HepG2 (cell line): ENCODE measurements around the gene CPAMD8. TPM values are rescaled to one million over a fixed set of nuclear protein-coding genes. Genes with fewer than 3 reads are reported as not detected.

Source experiments
- ATAC-seq: fragments of 200-7000 bp; cut with Tn5 transposase; 3 replicates; pipeline ENCODE4 v1.9.1; 2020; ENCODE audit warnings: mild to moderate bottlenecking, moderate library complexity
- BruUV-seq: library from RNA; stranded (reverse); fragments of 400-500 nt; replicated peaks from 2 replicates; lab custom pipeline; 2021; lab: Mats Ljungman, UMichigan
- CTCF ChIA-PET: fragments of 300-600 bp; formaldehyde crosslinking; extraction: SDS; loops from one replicate; lab custom pipeline; 2021; ENCODE audit warnings: low total read pairs, inconsistent platforms, low intra/inter-chr PET ratio; lab: Yijun Ruan, JAX
- POLR2A ChIA-PET: fragments of 350-600 bp; sonication (Branson Sonifier 250); formaldehyde crosslinking; loops from one replicate; lab custom pipeline; 2020; ENCODE audit warnings: antibody characterized with exemption, inconsistent platforms; lab: Yijun Ruan, JAX
- DNase-seq: peaks from one replicate; pipeline ENCODE4 v3.0.0-alpha.2; 2015; ENCODE audit warnings: low spot score
- FAIRE-seq: peaks from 3 replicates; lab custom pipeline; 2011; peaks lifted over from hg19 to GRCh38; lab: Jason Lieb, UNC
- H2AFZ ChIP-seq: one replicate; pipeline ENCODE4 v1.6.1; 2011; ENCODE audit warnings: low read length, inconsistent platforms
- H3K27ac ChIP-seq: fragments of 300-600 bp; 3 replicates; pipeline ENCODE4 v1.8.0; 2011; ENCODE audit warnings: mixed run types, mild to moderate bottlenecking, mixed read lengths, low read length, inconsistent platforms; ENCODE audit not compliant: insufficient read depth; ENCODE audit errors: extremely low read length
- H3K27me3 ChIP-seq, 2 experiments: fragments of 200-600 bp in 1 of 2; 2 replicates in 1 of 2; 3 replicates in 1 of 2; pipeline versions ENCODE4 v1.6.0 to v1.8.0; 2011; ENCODE audit warnings: low read length in 2 of 2, mild to moderate bottlenecking in 2 of 2, moderate library complexity in 2 of 2, inconsistent platforms in 1 of 2; ENCODE audit not compliant: insufficient read depth in 2 of 2, control insufficient read depth in 1 of 2
- H3K36me3 ChIP-seq, 2 experiments: fragments of 200-600 bp in 1 of 2; replicated peaks in 1 of 2; 2 replicates in 1 of 2; 3 replicates in 1 of 2; pipeline versions ENCODE4 v1.5.1 to v1.8.0; 2011; ENCODE audit warnings: low read length in 2 of 2, inconsistent platforms in 1 of 2; ENCODE audit not compliant: insufficient read depth in 2 of 2, control insufficient read depth in 1 of 2
- H3K4me1 ChIP-seq: 2 replicates; pipeline ENCODE4 v1.5.1; 2012; ENCODE audit warnings: low read length, inconsistent platforms; ENCODE audit not compliant: insufficient read depth
- H3K4me2 ChIP-seq: 2 replicates; pipeline ENCODE4 v1.6.0; 2011; ENCODE audit warnings: low read depth, low read length, inconsistent platforms
- H3K4me3 ChIP-seq, 3 experiments: fragments of 200-600 bp in 1 of 3; sonication (generic), shearing (Covaris generic) in 1 of 3; replicated peaks in 1 of 3; 2 replicates each; pipeline ENCODE4 v1.5.1; 2011 to 2016; ENCODE audit warnings: low read length in 3 of 3, inconsistent platforms in 2 of 3, low read depth in 2 of 3, mild to moderate bottlenecking in 2 of 3, control low read depth in 1 of 3, mixed read lengths in 1 of 3; ENCODE audit not compliant: insufficient read depth in 1 of 3
- H3K79me2 ChIP-seq: one replicate; pipeline ENCODE4 v1.6.1; 2011; ENCODE audit warnings: low read length, inconsistent platforms; ENCODE audit not compliant: insufficient read depth
- H3K9ac ChIP-seq: 2 replicates; pipeline ENCODE4 v1.6.0; 2011; ENCODE audit warnings: mild to moderate bottlenecking, low read depth, low read length, inconsistent platforms; ENCODE audit not compliant: insufficient read depth
- H3K9me3 ChIP-seq: 2 replicates; pipeline ENCODE4 v1.5.1; 2012; ENCODE audit warnings: mild to moderate bottlenecking, low read length
- H4K20me1 ChIP-seq: 2 replicates; pipeline ENCODE4 v1.6.0; 2011; ENCODE audit warnings: inconsistent platforms, mild to moderate bottlenecking, low read length, moderate library complexity; ENCODE audit not compliant: insufficient read depth
- BRD4 ChIP-seq: sonication (generic); formaldehyde crosslinking; IDR thresholded peaks from 2 replicates; pipeline ENCODE4 v1.4.0; 2020; ENCODE audit warnings: missing genetic modification reagents
- HNF4G ChIP-seq, 2 experiments: sonication (generic) in 1 of 2; formaldehyde crosslinking in 1 of 2; IDR thresholded peaks; 2 replicates each; pipeline versions ENCODE4 v1.4.0 to v1.6.1; 2011 to 2020; ENCODE audit warnings: borderline replicate concordance in 2 of 2, low read depth in 2 of 2, mild to moderate bottlenecking in 2 of 2, low read length in 1 of 2, missing genetic modification reagents in 1 of 2, moderate library complexity in 1 of 2
- KMT2B ChIP-seq: IDR thresholded peaks from 2 replicates; pipeline ENCODE4 v1.6.1; 2016; ENCODE audit warnings: missing genetic modification reagents, missing compliant biosample characterization
- NR1H2 ChIP-seq: sonication (generic); formaldehyde crosslinking; IDR thresholded peaks from 2 replicates; pipeline ENCODE4 v1.8.1; 2022; ENCODE audit warnings: low read depth, missing genetic modification reagents, borderline replicate concordance
- SIX1 ChIP-seq: sonication (generic); formaldehyde crosslinking; IDR thresholded peaks from 2 replicates; pipeline ENCODE4 v1.4.0; 2020; ENCODE audit warnings: missing genetic modification reagents, borderline replicate concordance
- TARDBP ChIP-seq: sonication (generic); formaldehyde crosslinking; IDR thresholded peaks from 2 replicates; pipeline ENCODE4 v1.8.0; 2022; ENCODE audit warnings: mild to moderate bottlenecking, missing genetic modification reagents
- THAP11 ChIP-seq: IDR thresholded peaks from 2 replicates; pipeline ENCODE4 v1.6.1; 2016; ENCODE audit warnings: missing biosample characterization, missing genetic modification reagents
- ZBTB42 ChIP-seq: sonication (generic); formaldehyde crosslinking; IDR thresholded peaks from 2 replicates; pipeline ENCODE4 v1.5.0; 2020; ENCODE audit warnings: mild to moderate bottlenecking, missing genetic modification reagents
- ZNF296 ChIP-seq: sonication (generic); formaldehyde crosslinking; conservative IDR thresholded peaks from 2 replicates; pipeline ENCODE4 v1.5.0; 2020; ENCODE audit warnings: mild to moderate bottlenecking, missing genetic modification reagents
- ZNF317 ChIP-seq: sonication (generic); formaldehyde crosslinking; IDR thresholded peaks from 2 replicates; pipeline ENCODE4 v1.5.0; 2020; ENCODE audit warnings: mild to moderate bottlenecking, missing genetic modification reagents
- ZNF335 ChIP-seq: sonication (generic); formaldehyde crosslinking; IDR thresholded peaks from 2 replicates; pipeline ENCODE4 v1.4.0; 2020; ENCODE audit warnings: missing genetic modification reagents
- ZNF431 ChIP-seq: sonication (generic); formaldehyde crosslinking; IDR thresholded peaks from 2 replicates; pipeline ENCODE4 v1.9.0; 2022; ENCODE audit warnings: missing genetic modification reagents, low read depth, mild to moderate bottlenecking, borderline replicate concordance
- ZNF784 ChIP-seq: sonication (generic); formaldehyde crosslinking; IDR thresholded peaks from 2 replicates; pipeline ENCODE4 v1.5.1; 2020; ENCODE audit warnings: missing genetic modification reagents, mild to moderate bottlenecking, borderline replicate concordance
- WGBS: methylation state at CpG from one replicate; pipeline ENCODE4 v1.1.6; 2017; ENCODE audit warnings: low lambda C conversion rate; 5-methylcytosine and 5-hydroxymethylcytosine counted together
- in situ Hi-C: cut with HindIII; loops from 2 replicates; pipeline ENCODE4 v1.10.0; 2017; ENCODE audit warnings: low pct_unique_long_range_greater_than_20kb; ENCODE audit not compliant: extremely low pct_ligation_motif_present
- intact Hi-C: fragments of 100-400 bp; cut with micrococcal nuclease; formaldehyde crosslinking; loops from one replicate; pipeline ENCODE4 v1.10.0; 2022; ENCODE audit not compliant: unreplicated experiment
- polyA plus RNA-seq, 8 experiments: library from polyadenylated mRNA; depleted of rRNA in 3 of 8; stranded (reverse) in 7 of 8; unstranded in 1 of 8; fragments of >200 nt; fragmentation: Illumina TruSeq in 4 of 8; extraction: Trizol in 4 of 8; gene quantifications; 2 replicates each; pipeline versions ENCODE4 v1.2.1 to v1.2.3, GENCODE V29; 2011 to 2016; ENCODE audit warnings: low read depth in 4 of 8, missing spikeins in 1 of 8, mixed read lengths in 1 of 8; ENCODE audit not compliant: insufficient read depth in 1 of 8
- total RNA-seq, 5 experiments: library from RNA; depleted of rRNA; stranded (reverse); fragments of >200 nt; fragmentation: Illumina TruSeq; extraction: Trizol; gene quantifications; 2 replicates each; pipeline ENCODE4 v1.2.3, GENCODE V29; 2016; ENCODE audit warnings: low read depth in 1 of 5
- TF ChIP-seq, protein P1 (sequence below): sonication (generic); formaldehyde crosslinking; IDR thresholded peaks from 2 replicates; pipeline ENCODE4 v1.4.0; 2020; ENCODE audit warnings: low read depth, mild to moderate bottlenecking, missing genetic modification reagents

The CPAMD8 gene
- total and polyA plus RNA-seq, 2 of the 13 experiments (the other 11 are each of a cell fraction or from before 2014, with no cell fraction given): 0.29 to 0.34 TPM

DNA sequence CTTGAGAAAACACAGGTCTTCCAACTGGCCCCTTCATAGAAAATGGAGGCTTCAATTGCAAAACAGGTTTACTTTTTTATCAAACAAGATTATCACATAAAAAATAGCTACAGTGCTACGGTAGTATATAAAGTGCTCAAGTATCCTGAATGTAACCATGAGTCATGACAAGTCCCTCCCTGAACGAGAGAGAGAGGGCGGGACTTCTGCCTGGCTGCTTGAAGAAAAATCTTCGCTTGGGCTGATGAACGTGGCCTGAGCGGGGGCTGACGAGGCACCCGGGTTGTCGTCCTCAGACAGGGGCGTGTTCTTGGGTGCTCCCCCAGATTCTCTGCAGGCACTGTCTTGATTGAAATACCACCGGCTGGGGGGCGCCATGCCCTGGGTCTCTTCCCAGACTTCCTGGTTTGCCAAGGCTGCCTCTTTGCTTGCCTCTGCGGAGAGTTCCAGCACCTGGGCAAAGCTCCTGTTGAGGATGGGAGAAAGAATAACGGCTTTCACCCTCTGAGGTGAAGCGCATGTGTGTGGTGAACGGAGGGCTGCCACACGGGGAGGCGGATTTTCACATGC is 23.2 kb upstream of the CPAMD8 start:
- intact Hi-C loops: loop anchor here (5.0 kb wide), 1 partner anchor 277 kb away; no protein-coding TSS in a partner anchor
- WGBS: 90% methylated on average over 16 of the region's 18 CpGs

More for the DNA sequence above, 23.2 kb upstream of the CPAMD8 start:
- Histone ChIP-seq H4K20me1 (no peaks in the 10 kb centered on the region), H3K4me1 (no peaks in the 10 kb centered on the region), H3K4me2 (no peak overlapping the region), H3K9me3 (no peaks in the 10 kb centered on the region), H2AFZ (no peak overlapping the region), H3K27ac (no peak overlapping the region), H3K79me2 (no peaks in the 10 kb centered on the region), H3K4me3 (no peak overlapping the region), H3K36me3 (peaks cover 11 to 45% of the 10 kb centered on the region in 2 experiments), H3K27me3 (no peaks in the 10 kb centered on the region; a peak in 1 of 5 replicates), H3K9ac (no peak overlapping the region)
- in situ Hi-C loops: loop anchor here (10.0 kb wide), 1 partner anchor 275 kb away; no protein-coding TSS in a partner anchor
- DNase-seq: no peak
- ChIA-PET POLR2A (no interaction called here), CTCF (no interaction called here)
- no peak for ATAC-seq
- FAIRE-seq: no peak
- no peak for TF ChIP-seq SIX1
- no peak for TF ChIP-seq ZNF431 (CRISPR knock-in tag)
- TF ChIP-seq ZNF335 (CRISPR knock-in tag): no peak
- no peak for TF ChIP-seq KMT2B
- TF ChIP-seq ZNF784: no peak
- no peak for TF ChIP-seq BRD4 (CRISPR knock-in tag)
- no peak for TF ChIP-seq ZNF317 (CRISPR knock-in tag)
- no peak for TF ChIP-seq ZNF296 (CRISPR knock-in tag)
- no peak for TF ChIP-seq ZBTB42 (CRISPR knock-in tag)
- TF ChIP-seq, protein P1, sequence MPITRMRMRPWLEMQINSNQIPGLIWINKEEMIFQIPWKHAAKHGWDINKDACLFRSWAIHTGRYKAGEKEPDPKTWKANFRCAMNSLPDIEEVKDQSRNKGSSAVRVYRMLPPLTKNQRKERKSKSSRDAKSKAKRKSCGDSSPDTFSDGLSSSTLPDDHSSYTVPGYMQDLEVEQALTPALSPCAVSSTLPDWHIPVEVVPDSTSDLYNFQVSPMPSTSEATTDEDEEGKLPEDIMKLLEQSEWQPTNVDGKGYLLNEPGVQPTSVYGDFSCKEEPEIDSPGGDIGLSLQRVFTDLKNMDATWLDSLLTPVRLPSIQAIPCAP (CRISPR knock-in tag): no peak
- TF ChIP-seq HNF4G (IDR thresholded peaks at IDR 0.05; ENCODE audit: borderline replicate concordance, low read depth, low read length): no peak
- no peak for TF ChIP-seq HNF4G (CRISPR knock-in tag; IDR thresholded peaks at IDR 0.05; ENCODE audit: borderline replicate concordance, low read depth)
- TF ChIP-seq THAP11 (CRISPR knock-in tag): no peak
- no peak for TF ChIP-seq NR1H2 (CRISPR knock-in tag)
- TF ChIP-seq TARDBP (CRISPR knock-in tag): no peak
- BruUV-seq: no TSS peak
